Mesenchymal stem cell (in vitro differentiated cells and primary cell): ENCODE results near the gene TMEM89.

Experiments used
- DNase-seq: peaks from one replicate; pipeline ENCODE4 v3.0.0-alpha.2; 2013
- H2AFZ ChIP-seq: one replicate; pipeline ENCODE4 v1.6.1; 2013; ENCODE audit warnings: low read depth, mild to moderate bottlenecking, control low read depth, inconsistent platforms, low read length, moderate library complexity
- H2AK5ac ChIP-seq: 2 replicates; pipeline ENCODE4 v1.6.1; 2013; ENCODE audit warnings: low read length, moderate library complexity, mild to moderate bottlenecking, inconsistent platforms; ENCODE audit not compliant: severe bottlenecking
- H2BK120ac ChIP-seq: one replicate; pipeline ENCODE4 v1.6.1; 2013; ENCODE audit warnings: low read depth, mild to moderate bottlenecking, inconsistent platforms, low read length, moderate library complexity
- H2BK12ac ChIP-seq, 2 experiments: one replicate each; pipeline ENCODE4 v1.6.1; 2013; ENCODE audit warnings: inconsistent platforms in 2 of 2, low read length in 2 of 2, mild to moderate bottlenecking in 2 of 2, moderate library complexity in 2 of 2, control low read depth in 1 of 2
- H2BK15ac ChIP-seq: one replicate; pipeline ENCODE4 v1.6.1; 2013; ENCODE audit warnings: mild to moderate bottlenecking, low read depth, inconsistent platforms; ENCODE audit not compliant: poor library complexity, severe bottlenecking
- H2BK5ac ChIP-seq: 2 replicates; pipeline ENCODE4 v1.6.1; 2013; ENCODE audit warnings: low read depth, mild to moderate bottlenecking, low read length, control low read depth, inconsistent platforms; ENCODE audit not compliant: poor library complexity, severe bottlenecking
- H3K14ac ChIP-seq, 2 experiments: one replicate each; pipeline ENCODE4 v1.6.1; 2013; ENCODE audit warnings: inconsistent platforms in 2 of 2, low read length in 2 of 2, control low read depth in 1 of 2, mild to moderate bottlenecking in 1 of 2, moderate library complexity in 1 of 2
- H3K18ac ChIP-seq, 2 experiments: one replicate each; pipeline ENCODE4 v1.6.1; 2013; ENCODE audit warnings: inconsistent platforms in 2 of 2, low read length in 2 of 2, control low read depth in 1 of 2, low read depth in 1 of 2, mild to moderate bottlenecking in 1 of 2
- H3K23ac ChIP-seq, 2 experiments: one replicate each; pipeline ENCODE4 v1.6.1; 2013; ENCODE audit warnings: inconsistent platforms in 2 of 2, low read length in 2 of 2, mild to moderate bottlenecking in 2 of 2, moderate library complexity in 2 of 2, control low read depth in 1 of 2
- H3K27ac ChIP-seq: 2 replicates; pipeline ENCODE4 v1.5.1; 2013; ENCODE audit warnings: mild to moderate bottlenecking, moderate library complexity, low read length, control low read depth, inconsistent platforms; ENCODE audit not compliant: poor library complexity, severe bottlenecking
- H3K27me3 ChIP-seq, 2 experiments: 2 replicates each; pipeline versions ENCODE4 v1.6.1 to v1.7.0; 2013; ENCODE audit warnings: low read length in 2 of 2, mild to moderate bottlenecking in 2 of 2, moderate library complexity in 2 of 2, control low read depth in 1 of 2, inconsistent platforms in 1 of 2; ENCODE audit not compliant: control insufficient read depth in 1 of 2, insufficient read depth in 1 of 2
- H3K36me3 ChIP-seq, 2 experiments: 2 replicates each; pipeline versions ENCODE4 v1.6.1 to v1.7.0; 2013; ENCODE audit warnings: low read length in 2 of 2, control low read depth in 1 of 2, inconsistent platforms in 1 of 2, low read depth in 1 of 2, mild to moderate bottlenecking in 1 of 2; ENCODE audit not compliant: insufficient read depth in 2 of 2, control insufficient read depth in 1 of 2
- H3K4ac ChIP-seq, 2 experiments: one replicate each; pipeline ENCODE4 v1.6.1; 2013; ENCODE audit warnings: inconsistent platforms in 2 of 2, low read length in 2 of 2, mild to moderate bottlenecking in 2 of 2, moderate library complexity in 2 of 2, control low read depth in 1 of 2, low read depth in 1 of 2
- H3K4me1 ChIP-seq: 2 replicates; pipeline ENCODE4 v1.6.1; 2013; ENCODE audit warnings: low read depth, low read length, control low read depth; ENCODE audit not compliant: control insufficient read depth, insufficient read depth
- H3K4me2 ChIP-seq: 2 replicates; pipeline ENCODE4 v1.6.1; 2013; ENCODE audit warnings: low read length, mild to moderate bottlenecking, inconsistent platforms; ENCODE audit not compliant: poor library complexity, severe bottlenecking
- H3K4me3 ChIP-seq, 2 experiments: 2 replicates each; pipeline versions ENCODE4 v1.5.1 to v1.7.0; 2013; ENCODE audit warnings: low read length in 2 of 2, mild to moderate bottlenecking in 2 of 2, control low read depth in 1 of 2, low read depth in 1 of 2; ENCODE audit not compliant: insufficient read depth in 1 of 2
- H3K79me1 ChIP-seq: replicated peaks from 2 replicates; pipeline ENCODE4 v1.6.1; 2013; ENCODE audit warnings: mild to moderate bottlenecking, control low read depth, low read length, inconsistent platforms; ENCODE audit not compliant: poor library complexity, severe bottlenecking
- H3K9ac ChIP-seq: 2 replicates; pipeline ENCODE4 v1.7.0; 2013; ENCODE audit warnings: mild to moderate bottlenecking, low read length, moderate library complexity
- H3K9me3 ChIP-seq: 2 replicates; pipeline ENCODE4 v1.7.0; 2013; ENCODE audit warnings: mild to moderate bottlenecking, low read length; ENCODE audit not compliant: control insufficient read depth
- H4K8ac ChIP-seq: one replicate; pipeline ENCODE4 v1.6.1; 2013; ENCODE audit warnings: inconsistent platforms, mild to moderate bottlenecking, low read length, moderate library complexity
- H4K91ac ChIP-seq: one replicate; pipeline ENCODE4 v1.6.1; 2013; ENCODE audit warnings: mild to moderate bottlenecking, low read length, inconsistent platforms
- WGBS: methylation state at CpG from one replicate; pipeline ENCODE4 v1.1.7; 2013; ENCODE audit warnings: mixed read lengths; 5-methylcytosine and 5-hydroxymethylcytosine counted together

TMEM89 gene

DNA sequence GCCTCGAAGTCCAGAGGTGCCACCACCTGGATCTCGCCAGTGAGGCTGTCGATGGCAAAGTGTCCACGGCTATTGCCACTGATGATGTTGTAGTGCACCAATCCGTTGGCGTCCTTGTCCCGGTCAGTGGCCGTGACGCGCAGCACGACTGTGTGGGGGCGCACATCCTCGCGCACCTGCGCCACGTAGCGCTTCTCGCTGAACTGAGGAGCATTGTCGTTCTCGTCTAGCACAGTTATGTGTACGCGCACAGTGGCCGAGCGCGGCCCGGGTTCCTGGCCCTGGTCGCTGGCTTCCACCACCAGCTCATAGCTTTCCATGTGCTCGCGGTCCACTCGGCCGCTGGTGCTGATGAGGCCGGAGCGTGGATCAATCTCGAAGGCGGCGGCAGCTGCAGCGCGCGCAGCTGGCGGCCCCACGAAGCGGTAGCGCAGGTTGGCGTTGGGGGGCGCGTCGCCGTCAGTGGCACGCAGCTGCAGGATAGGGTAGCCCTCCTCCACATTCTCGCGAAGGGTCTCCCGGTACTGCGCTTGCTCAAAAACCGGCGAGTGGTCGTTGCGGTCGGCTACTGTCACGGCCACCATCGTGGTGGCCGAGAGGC is 39.3 kb upstream of the TMEM89 start:
- Histone ChIP-seq H3K18ac (no peak overlapping the region), H3K4me3 (peak overlapping the region in 1 of 2 experiments; percentile 75), H3K9me3 (no peaks in the 10 kb centered on the region), H2BK5ac (no peak overlapping the region), H3K36me3 (peaks cover 0 to 27% of the 10 kb centered on the region in 2 experiments), H4K8ac (no peak overlapping the region), H3K9ac (no peak overlapping the region), H2AK5ac (no peak overlapping the region), H2AFZ (no peak overlapping the region), H3K79me1 (no peaks in the 10 kb centered on the region), H3K4me2 (no peak overlapping the region), H3K4me1 (peaks cover 32% of the 10 kb centered on the region), H4K91ac (no peak overlapping the region), H3K4ac (no peak overlapping the region), H3K23ac (no peak overlapping the region), H2BK15ac (no peak overlapping the region), H3K27ac (no peak overlapping the region), H3K14ac (no peak overlapping the region), H2BK120ac (no peak overlapping the region), H2BK12ac (no peak overlapping the region), H3K27me3 (peaks cover 6 to 24% of the 10 kb centered on the region in 2 experiments)
- DNase-seq: no peak
- WGBS: 91% methylated on average over 61 of the region's 61 CpGs

DNA sequence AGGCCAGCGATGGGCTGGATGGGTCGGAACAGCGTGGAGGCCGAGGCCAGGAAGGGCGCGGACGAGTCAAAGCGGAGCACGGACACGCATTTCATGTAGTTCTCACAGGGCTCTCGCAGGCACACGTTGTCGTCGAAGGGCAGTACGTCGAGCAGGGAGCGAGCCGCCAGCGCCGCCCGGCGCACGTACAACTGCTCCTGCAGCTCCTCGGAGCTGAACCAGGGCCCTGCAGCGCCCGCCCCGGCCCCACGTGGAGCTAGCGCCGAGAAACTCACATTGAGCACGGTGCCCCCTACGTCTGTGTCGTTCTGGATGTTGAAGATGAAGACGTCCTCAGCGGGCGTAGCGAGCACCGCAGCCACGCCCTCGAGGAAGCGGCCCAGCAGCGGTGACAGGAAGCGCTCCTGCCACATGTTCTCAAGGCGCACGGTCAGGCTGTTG is 35.3 kb upstream of the TMEM89 start:
- H3K14ac ChIP-seq: no peak overlapping the region
- no peak overlapping the region for H3K27ac ChIP-seq
- H3K23ac ChIP-seq: no peak overlapping the region
- peak overlapping the region in 1 of 2 experiments; percentile 65 for H3K4me3 ChIP-seq
- H2AK5ac ChIP-seq: no peak overlapping the region
- H4K91ac ChIP-seq: no peak overlapping the region
- no peak overlapping the region for H2AFZ ChIP-seq
- no peak overlapping the region for H3K4ac ChIP-seq
- no peak overlapping the region for H2BK5ac ChIP-seq
- peaks cover 0 to 27% of the 10 kb centered on the region in 2 experiments for H3K36me3 ChIP-seq
- H4K8ac ChIP-seq: no peak overlapping the region
- H3K79me1 ChIP-seq: no peaks in the 10 kb centered on the region
- DNase-seq: no peak
- no peak overlapping the region for H2BK12ac ChIP-seq
- H3K9me3 ChIP-seq: no peaks in the 10 kb centered on the region
- H3K4me1 ChIP-seq: peaks cover 22% of the 10 kb centered on the region
- H3K18ac ChIP-seq: no peak overlapping the region
- no peak overlapping the region for H2BK15ac ChIP-seq
- no peak overlapping the region for H2BK120ac ChIP-seq
- H3K9ac ChIP-seq: peak overlapping the region; percentile 29
- H3K4me2 ChIP-seq: no peak overlapping the region
- WGBS: 96% methylated on average over 45 of the region's 45 CpGs
- H3K27me3 ChIP-seq: peaks cover 1 to 39% of the 10 kb centered on the region in 2 experiments

DNA sequence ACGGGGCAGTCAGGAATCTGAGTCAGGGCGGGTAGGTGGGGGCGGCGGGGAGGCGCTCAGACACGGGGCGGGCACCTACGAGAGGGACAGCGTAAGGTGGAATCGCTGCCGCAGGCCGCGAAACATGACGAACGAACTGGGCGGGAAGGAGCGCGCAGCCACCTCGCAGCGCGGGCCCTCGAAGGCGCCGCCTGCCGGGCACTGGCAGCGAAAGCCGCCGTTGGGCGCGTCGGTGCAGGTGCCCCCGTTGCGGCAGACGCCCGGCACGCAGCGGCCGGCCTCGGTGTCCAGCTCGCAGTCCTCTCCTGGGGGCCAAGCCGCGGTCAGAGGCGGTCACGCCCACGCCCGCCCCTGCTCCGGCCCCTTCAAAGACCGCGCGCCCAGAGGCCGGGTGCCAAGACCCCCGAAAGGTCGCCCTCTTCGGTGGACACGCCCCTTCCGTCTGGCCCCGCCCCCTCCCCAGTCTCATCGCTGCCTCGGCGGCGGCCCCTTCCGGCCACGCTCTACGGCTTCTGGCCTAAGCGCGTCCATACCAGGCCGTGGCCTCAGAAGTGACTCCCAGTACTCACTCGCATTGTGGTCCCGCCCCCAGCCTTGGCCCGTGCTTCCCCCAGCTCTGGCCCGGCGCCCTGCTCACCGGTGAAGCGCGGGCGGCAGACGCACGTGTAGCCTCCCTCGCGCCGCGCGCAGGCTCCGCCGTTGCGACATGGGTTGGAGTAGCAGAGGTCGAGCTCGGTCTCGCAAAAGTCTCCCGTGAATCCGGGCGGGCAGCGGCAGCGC is 34.7 kb upstream of the TMEM89 start:
- no peak overlapping the region for H2BK5ac ChIP-seq
- 34% methylated on average over 89 of the region's 94 CpGs for WGBS
- H3K27me3 ChIP-seq: peaks cover 0 to 39% of the 10 kb centered on the region in 2 experiments
- H3K18ac ChIP-seq: no peak overlapping the region
- no peak overlapping the region for H2BK12ac ChIP-seq
- no peak overlapping the region for H3K23ac ChIP-seq
- H2BK120ac ChIP-seq: no peak overlapping the region
- no peak overlapping the region for H2AK5ac ChIP-seq
- H3K4ac ChIP-seq: no peak overlapping the region
- H2BK15ac ChIP-seq: no peak overlapping the region
- peak overlapping the region; percentile 37 for H3K4me2 ChIP-seq
- peaks cover 0 to 29% of the 10 kb centered on the region in 2 experiments for H3K36me3 ChIP-seq
- H3K9me3 ChIP-seq: no peaks in the 10 kb centered on the region
- H3K27ac ChIP-seq: no peak overlapping the region
- DNase-seq: peak; percentile 42
- H4K91ac ChIP-seq: no peak overlapping the region
- H3K4me1 ChIP-seq: peaks cover 18% of the 10 kb centered on the region
- H3K14ac ChIP-seq: no peak overlapping the region
- no peak overlapping the region for H4K8ac ChIP-seq
- H3K4me3 ChIP-seq: peak overlapping the region; percentile 15 to 65
- H3K9ac ChIP-seq: peak overlapping the region; percentile 29
- H2AFZ ChIP-seq: no peak overlapping the region
- H3K79me1 ChIP-seq: no peaks in the 10 kb centered on the region

DNA sequence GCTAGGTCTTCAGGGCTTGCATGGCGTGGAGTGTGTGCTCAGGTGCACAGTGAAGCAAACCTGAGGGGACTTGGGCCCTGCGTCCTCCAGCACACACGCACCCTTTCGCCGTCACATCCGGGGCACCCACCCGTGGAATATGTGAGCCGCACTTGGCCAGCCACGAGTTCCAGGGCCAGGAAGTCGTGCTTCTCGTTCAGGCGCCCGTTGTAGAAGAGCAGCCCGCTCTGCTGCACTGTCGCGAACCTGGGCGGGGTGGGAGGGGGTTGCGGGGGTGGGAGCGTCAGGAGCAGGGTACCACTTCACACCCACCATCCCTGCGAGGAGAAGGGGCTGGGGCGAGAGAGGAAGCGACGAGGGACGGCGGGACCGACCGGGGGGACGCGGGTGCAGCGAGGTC is 34.0 kb upstream of the TMEM89 start:
- peaks cover 0 to 39% of the 10 kb centered on the region in 2 experiments for H3K27me3 ChIP-seq
- no peak overlapping the region for H2BK120ac ChIP-seq
- no peak overlapping the region for H2BK12ac ChIP-seq
- no peaks in the 10 kb centered on the region for H3K9me3 ChIP-seq
- no peak overlapping the region for H2AK5ac ChIP-seq
- H3K4me2 ChIP-seq: no peak overlapping the region
- no peak overlapping the region for H2AFZ ChIP-seq
- no peak overlapping the region for H3K9ac ChIP-seq
- H2BK5ac ChIP-seq: no peak overlapping the region
- no peaks in the 10 kb centered on the region for H3K79me1 ChIP-seq
- no peak overlapping the region for H4K8ac ChIP-seq
- H4K91ac ChIP-seq: no peak overlapping the region
- H3K27ac ChIP-seq: no peak overlapping the region
- H3K36me3 ChIP-seq: peaks cover 0 to 24% of the 10 kb centered on the region in 2 experiments
- no peak for DNase-seq
- no peak overlapping the region for H3K18ac ChIP-seq
- H3K4me1 ChIP-seq: peaks cover 15% of the 10 kb centered on the region
- WGBS: 55% methylated on average over 23 of the region's 30 CpGs
- H3K4me3 ChIP-seq: no peak overlapping the region
- no peak overlapping the region for H3K14ac ChIP-seq
- H2BK15ac ChIP-seq: no peak overlapping the region
- peak overlapping the region in 1 of 2 experiments; percentile 28 for H3K23ac ChIP-seq
- no peak overlapping the region for H3K4ac ChIP-seq
